Testis (tissue), 2 donors: ENCODE results near the gene TPSB2.

Experiments used
- POLR2A ChIP-seq: fragments of 450-650 bp; IDR thresholded peaks from one replicate; pipeline ENCODE4 v1.6.1; 2017; ENCODE audit warnings: antibody characterized with exemption, mild to moderate bottlenecking, moderate library complexity
- TF ChIP-seq, protein P1 (sequence below), 3 experiments: fragments of 450-650 bp in 2 of 3; fragments of 200-600 bp in 1 of 3; sonication (generic) in 1 of 3; IDR thresholded peaks; one replicate each; pipeline ENCODE4 v1.5.1; 2016 to 2019; ENCODE audit warnings: antibody characterized with exemption in 3 of 3, mild to moderate bottlenecking in 2 of 3, moderate library complexity in 1 of 3

GRCh38 chr16:1181404-1182315 is 48.3 kb downstream of the TPSB2 start:
- TF ChIP-seq, protein P1, sequence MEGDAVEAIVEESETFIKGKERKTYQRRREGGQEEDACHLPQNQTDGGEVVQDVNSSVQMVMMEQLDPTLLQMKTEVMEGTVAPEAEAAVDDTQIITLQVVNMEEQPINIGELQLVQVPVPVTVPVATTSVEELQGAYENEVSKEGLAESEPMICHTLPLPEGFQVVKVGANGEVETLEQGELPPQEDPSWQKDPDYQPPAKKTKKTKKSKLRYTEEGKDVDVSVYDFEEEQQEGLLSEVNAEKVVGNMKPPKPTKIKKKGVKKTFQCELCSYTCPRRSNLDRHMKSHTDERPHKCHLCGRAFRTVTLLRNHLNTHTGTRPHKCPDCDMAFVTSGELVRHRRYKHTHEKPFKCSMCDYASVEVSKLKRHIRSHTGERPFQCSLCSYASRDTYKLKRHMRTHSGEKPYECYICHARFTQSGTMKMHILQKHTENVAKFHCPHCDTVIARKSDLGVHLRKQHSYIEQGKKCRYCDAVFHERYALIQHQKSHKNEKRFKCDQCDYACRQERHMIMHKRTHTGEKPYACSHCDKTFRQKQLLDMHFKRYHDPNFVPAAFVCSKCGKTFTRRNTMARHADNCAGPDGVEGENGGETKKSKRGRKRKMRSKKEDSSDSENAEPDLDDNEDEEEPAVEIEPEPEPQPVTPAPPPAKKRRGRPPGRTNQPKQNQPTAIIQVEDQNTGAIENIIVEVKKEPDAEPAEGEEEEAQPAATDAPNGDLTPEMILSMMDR (IDR thresholded peaks at IDR 0.05) = no peak
- no peak for TF ChIP-seq POLR2A
